Brain pericyte (primary cell): ENCODE results near the gene SYT2.

ENCODE experiments used
- DNase-seq: peaks from one replicate; pipeline ENCODE4 v3.0.0-alpha.2; 2012; ENCODE audit warnings: low read depth, low spot score

The SYT2 gene

DNA sequence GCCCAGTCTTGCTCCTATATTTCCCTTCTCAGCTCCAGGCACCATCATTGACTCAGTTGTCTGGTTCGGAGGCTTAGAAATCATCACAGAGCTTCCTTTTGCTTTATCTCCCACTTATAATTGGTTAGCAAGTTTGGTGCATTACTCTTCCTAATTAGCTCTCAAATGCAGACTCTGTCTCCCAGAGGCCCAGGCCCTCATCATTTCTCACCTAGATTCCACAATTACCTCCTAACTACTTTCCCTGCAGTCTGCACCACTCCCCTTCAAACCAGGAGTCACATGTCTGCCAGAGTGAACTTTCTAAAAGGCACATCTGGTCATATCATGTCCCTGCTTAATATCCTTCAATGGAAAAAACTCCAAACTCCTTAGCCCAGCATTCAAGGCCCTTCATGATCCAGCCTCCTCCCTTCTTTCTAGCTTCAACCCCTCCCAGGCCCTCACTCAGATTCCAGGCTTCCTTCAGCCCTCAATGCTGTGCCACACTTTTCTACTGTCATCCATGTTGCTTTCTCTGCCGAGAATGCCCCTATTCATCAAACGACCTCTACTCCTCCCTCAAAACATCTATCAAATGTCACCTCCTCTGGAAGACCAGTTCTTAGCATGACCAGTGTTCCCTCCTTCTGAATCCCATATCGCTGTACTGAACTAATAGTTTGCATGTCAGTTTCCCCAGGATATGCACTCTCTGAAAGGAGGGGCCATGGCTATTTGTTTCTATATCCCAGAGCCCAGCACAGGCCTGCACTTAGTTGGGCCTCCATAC lies 30.7 kb downstream of the SYT2 start:
- DNase-seq, result no peak

DNA sequence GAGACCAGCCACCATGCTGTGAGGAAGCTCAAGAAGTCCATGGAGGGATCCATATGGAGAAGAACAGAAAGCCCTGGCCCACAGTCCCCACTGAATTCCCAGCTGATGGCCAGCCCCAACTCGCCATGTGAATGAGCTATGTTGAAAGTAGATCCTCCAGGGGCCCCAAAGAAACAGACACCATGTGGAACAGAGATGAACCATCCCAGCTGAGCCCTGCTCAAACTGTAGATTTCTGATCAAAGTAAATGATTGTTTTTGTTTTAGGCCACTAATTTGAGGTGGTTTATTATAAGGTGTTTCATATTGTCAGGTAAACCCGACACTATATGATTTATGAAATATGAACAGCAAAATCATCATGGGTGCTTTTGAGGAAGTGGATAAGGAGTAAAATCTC lies 32.8 kb downstream of the SYT2 start:
- no peak for DNase-seq

DNA sequence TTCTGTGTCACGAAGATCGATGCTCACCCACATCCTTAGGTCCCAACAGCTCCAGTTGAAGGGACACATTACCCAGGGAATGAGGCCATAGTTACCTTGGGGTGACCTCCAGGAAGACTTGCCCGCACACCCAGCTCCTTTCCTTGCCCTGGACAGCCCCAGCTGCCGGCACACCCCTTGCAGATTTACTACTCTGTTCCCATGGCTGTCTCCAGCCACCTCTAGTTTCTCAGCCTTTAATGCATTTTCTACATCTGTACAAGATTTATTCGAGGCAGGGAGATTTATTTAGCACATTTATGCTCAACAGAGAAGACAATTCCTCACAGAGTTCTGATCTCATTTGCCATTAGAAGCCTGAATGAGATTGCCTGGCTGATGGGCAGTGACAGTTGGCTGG lies 36.7 kb downstream of the SYT2 start:
- no peak for DNase-seq

DNA sequence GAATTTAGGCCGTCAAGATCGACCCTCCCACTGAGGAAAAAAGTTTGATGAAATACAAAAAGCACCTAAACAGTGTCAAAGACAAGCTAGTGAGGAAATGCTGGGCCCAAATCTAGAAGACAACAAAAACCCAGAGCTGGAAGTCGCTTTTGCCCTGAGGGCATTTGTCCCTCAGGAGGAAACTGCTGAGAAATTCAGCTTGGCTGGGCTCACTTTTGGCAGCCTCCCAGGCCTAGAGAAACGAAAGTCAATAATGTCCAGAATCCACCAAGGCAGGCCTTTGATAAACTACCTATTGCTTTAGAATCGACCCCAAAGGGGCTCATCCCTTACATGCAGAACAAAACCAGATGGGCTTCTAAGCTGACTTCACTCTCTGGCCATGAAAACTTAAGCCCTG lies 38.9 kb downstream of the SYT2 start:
- no peak for DNase-seq

DNA sequence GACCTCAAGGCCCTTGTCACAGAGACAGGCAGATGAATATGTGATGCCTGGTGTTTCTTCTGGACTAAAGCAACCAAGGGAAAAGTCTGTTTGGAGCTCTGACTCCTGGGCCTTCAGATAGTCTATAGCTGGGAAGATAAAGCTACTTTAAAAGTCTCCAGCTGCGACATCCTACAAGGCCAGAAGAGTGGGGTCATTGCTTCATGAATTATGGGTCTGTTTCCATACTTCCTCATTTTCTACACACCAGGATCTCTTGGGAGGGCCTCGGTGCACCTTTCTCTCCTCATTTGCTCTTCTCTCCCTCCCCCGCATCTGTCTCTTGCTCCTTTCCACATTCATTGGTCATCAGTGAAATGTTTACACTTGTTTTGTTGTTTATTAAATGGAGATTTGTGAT lies 44.8 kb downstream of the SYT2 start:
- no peak for DNase-seq

DNA sequence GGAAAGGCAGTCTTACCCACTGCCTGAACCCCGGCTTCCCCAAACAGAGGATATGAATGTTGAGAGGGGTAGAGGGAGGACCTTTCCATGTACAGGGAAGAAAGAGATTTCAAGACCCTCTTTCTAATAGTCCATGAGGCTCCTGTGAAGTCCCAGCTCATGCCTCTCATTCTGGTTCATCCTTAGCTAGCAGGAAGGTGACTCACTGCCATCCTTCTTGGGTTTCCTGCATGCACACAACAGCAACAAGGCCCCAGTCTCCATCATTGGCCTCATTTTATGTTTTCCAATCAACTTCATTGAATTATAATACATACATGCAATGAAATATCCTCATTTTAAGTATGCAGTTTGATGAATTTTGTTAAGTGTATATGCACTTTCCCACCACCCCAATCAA lies 46.2 kb downstream of the SYT2 start:
- DNase-seq, result no peak

DNA sequence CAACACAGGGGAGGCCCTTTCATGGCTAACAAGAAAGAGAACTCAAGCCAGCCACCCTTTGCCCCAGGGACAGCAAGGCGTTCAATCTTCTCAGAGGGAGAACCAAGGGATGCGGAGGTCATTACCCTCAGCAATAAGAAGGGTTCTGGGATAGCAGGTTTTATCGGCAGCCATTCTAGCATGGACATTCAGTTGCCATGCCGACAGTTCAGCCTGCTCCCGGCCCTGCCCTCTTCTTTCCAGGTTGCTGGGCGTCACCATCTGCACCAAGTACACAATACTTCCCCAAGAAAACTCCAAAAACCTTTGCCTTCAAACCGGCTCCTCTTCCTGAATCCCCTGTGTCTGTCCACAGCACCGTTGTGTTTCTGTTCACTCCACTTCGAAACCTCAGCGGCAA lies 47.1 kb downstream of the SYT2 start:
- no peak for DNase-seq

DNA sequence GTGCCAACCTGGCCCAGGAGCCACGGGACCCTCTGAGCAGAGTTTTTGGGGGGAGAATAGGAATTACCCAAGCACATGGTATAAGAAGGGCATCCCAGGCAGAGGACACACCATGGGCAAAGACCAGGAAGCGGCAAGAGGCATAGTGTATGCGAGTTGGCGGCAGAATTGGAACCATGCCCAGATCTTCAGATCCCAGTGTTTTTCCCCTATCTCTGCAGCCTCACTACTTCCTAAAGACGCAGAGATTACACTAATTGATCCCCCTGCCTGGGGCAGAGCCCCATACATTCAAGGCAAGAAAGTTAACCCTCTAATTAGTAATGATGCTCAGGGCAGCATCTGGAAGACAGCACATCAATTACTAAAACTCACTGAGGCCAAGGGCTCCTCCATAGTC lies 48.2 kb downstream of the SYT2 start:
- DNase-seq, result no peak

DNA sequence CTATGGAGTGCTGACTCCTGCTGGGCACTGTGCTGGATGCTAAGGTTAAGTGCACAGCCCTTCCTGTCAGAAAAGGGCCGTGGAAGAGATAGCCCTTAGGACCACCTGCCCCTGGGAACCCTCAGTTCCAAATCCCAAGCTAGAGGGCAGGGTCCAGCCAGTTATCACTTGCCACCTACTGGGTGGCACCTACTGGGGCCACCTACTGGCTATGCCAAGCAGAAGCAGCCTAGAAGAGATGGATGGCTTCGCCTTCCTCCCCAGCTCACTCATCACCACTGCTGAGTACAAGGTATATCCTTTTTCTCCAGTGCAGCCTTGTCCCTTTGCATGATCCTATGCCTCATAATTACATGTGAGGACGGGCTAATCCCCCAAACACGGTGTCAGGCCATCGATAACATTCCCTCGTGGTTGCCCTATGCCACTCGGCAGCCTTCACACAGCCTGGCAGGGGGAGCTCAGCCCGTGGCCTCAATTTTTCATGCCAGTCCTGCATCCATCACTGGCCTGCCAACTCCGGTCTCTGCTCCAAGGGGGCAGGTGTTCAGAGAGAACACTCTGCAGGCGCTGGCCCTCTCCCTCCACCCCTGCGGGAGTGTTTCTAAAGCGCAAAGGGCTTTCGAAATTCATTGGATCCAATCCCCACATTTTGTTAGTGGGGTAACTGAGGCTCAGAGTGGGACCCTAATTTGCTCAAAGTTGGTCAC lies 49.0 kb downstream of the SYT2 start:
- no peak for DNase-seq

DNA sequence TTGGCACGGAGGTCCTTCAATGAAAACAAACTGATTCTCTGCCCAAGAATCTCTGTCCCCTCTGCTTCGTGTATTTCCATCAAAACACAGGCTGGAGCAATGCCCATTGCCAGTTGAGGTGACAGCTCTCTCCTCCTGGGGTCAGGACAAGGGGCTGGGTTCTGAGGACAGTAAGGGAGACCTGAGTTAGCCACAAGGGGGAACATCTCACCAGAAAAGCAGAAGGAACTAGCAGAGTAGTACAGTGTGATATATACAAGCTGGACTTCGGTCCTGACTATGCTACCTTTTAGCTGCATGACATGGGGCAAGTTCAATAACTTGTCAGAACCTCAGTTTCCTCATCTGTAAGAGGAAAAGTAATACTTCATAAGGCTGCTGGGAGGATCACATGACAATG lies 50.3 kb downstream of the SYT2 start:
- no peak for DNase-seq

DNA sequence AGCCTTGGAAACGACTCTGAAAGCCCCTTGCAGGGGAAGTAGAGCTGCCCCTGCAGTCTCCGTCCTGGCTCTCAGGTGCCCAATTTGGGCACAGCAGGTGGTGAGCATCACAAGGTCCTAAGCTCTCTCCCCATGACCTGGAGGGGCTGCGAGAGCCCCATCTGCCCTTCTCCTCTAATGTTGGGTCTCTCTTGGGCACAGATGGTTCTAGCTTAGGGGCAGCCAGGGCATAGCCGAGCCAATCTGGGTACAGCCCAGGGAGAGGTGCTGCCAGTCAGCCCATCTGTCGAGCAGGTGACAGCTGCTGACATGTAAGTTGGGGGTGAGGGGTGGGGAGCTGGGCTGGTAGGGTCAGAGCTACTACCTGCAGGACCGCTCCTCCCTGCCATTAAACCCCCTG lies 50.7 kb downstream of the SYT2 start:
- DNase-seq, result no peak

DNA sequence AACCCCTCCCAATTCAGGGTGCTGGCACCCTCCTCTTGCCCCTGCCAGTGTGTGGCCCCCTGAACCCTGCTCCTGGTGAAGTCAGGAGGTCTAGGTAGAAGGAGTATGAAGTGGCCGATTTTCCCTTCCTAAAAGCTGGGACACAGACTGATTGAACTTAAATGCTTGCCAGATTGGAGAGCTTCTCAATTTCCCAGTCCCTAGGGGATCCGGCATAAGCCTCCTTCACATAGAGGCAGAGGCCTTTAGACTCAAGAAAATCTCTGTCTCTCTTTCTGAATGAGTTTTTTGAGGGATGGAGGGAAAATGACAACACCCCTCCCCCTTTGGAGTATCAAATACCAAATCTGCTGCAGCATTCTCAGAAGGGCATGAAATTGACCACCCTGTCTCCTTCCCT lies 51.5 kb downstream of the SYT2 start:
- no peak for DNase-seq

DNA sequence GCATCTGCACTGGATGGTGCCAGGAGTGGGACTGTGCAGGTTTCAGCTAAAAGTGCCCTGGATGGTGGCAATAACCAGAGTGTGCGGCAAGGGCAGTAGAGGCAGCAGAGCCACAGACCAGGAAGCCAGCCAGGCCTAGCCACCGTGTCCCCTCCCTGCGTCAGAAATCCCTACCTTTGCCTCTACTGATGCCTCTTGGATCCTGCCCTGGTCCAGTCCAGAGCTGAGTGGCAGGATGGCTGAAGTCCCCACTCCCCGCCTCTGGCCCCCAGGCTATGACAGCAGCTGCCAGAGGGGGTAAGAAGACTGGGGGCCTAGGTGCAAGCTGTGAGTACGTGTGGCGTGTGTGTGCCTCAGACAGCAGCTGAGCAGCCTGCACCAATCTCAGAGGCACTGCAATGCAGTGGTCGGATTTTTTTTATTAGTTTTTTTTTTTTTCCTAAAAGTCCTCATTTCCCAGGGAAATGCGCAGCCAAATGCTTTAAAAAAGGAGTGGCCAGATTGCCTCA lies 51.9 kb downstream of the SYT2 start:
- no peak for DNase-seq

DNA sequence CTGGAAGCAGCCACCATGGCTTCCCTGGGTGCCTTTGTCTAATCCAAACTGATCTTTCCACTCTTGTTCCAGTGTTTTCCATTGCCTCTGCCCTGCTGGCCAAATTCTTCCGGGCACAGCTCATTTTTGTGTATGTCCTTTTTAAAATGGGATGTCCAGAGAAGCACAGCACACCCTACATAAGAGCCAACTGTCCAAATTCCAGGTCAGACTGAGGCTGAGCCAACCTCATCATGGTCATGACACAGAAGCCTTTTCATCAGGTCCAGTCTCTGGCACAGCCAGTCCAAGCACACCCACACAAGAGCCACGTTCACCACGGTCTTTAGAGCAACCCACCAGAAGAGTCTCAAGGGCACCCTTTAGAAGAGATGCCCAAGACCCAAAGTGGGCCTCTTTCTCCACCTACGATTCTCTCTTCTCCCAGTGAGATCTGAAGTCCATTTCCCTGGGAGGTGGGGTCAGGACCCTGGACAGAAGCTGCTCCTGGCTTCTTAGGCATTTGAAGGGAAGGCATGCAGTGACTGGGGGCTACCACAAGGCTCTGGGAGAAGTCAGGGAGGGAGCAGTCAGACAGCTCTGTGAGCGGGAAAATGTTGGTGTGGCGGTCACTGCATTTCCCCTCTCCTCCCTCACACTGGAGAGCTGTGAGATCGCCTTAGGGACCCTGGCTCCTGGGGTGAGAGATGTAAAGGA lies 53.2 kb downstream of the SYT2 start:
- DNase-seq, result no peak

DNA sequence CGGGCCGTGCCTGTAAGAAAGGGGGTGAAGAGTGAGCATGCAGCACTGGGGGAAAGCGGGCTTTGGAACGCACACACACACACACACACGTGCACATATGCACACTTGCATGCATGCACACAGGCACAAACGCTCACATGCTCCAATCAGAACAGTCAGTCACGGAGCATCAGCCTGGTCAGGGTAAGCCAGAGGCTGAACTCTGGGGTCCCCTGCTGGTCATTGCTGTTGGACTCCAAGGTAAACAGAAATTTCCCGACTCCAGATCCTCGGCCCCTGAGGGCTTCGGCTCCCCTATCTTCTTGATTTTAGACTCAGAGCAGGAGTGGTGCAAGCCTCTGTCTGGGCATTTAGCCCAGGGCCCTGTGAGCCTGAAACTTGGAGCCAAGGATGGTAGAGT lies 54.2 kb downstream of the SYT2 start:
- no peak for DNase-seq

DNA sequence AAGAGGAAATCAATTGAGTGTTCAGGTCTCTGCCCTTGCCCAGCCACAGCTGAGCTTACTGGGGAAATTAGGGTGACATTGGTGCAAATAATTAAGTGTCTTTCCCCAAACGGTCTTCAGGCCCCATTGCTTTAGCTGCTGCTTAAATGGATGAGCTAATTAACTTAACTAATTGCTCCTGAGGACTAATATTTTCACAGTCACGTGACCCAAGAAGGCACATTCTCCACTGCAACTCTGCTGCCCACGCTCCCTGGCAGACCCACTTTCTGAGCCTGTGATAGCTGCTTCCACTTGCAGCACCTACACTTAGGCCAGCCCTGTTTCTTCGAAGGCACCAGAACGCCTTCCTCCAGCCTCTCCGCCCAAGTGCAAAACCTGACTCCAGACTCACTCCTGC lies 56.2 kb downstream of the SYT2 start:
- no peak for DNase-seq

DNA sequence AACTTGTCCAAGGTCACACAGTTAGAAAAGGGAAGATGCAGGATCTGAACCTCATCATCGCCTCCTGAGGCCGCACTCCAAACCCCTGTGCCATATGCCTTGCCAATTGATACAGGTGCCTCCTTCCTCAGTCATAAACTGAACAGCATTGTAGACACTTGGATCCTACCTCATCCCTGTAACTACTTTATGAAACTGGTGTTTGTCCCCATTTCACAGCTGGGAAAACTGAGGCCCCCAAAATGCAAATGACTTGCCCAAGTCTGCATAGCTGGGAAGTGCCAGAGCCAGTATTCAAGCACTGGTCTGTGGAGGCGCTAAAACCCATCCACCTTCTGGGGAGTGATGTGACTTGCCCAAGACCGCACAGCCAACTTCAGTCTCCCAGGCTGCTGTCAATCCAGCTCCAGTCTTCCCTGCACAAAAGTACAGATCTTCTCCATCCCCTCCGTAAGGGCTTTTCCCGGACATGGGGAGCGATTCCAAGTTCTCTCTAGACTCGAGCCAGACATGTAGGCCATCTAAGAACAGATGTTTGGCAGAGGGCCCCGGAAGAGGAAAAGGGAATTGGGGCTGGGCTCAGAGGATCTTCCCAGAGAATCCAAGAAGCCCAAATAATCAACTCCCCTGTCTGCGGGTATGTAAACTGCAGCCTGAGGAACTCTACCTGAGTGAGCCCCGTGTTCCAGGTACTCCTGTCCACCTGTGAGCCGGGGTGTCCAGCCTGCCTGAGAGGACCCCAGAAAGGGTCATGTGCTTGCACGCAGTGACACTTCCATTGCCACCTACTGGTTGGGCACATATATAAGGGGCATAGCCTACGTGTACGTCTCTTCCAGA lies 60.5 kb downstream of the SYT2 start:
- DNase-seq, result no peak

DNA sequence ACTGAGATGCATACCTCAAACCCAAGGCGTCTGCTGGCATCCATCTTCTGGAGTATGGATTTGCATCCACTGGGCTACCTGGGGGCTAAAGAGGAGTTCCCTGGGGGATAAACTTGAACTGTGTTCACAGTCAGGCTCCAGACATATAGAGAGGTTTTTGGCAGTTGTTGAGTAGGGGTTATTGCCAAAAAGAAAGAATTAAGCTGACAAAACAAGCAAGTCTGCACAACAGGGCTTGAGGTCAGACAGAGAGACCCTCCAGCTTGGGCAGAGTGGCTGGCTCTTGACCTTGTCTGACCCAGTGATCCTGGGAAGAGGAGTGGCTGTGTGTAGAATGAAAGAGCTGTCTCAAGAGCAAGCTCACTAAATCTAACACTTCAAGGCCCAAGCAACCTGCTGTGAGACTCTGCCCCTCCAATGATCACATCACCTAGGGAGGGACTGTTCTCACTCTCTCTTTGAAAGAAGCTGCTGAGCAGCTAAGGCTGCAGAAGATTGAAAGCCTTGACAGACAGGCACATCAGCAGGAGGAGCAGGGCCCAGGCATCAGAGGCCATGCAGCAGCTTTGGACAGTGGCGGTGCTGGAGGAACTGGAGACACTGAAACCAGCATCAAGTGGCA lies 61.5 kb downstream of the SYT2 start:
- no peak for DNase-seq

DNA sequence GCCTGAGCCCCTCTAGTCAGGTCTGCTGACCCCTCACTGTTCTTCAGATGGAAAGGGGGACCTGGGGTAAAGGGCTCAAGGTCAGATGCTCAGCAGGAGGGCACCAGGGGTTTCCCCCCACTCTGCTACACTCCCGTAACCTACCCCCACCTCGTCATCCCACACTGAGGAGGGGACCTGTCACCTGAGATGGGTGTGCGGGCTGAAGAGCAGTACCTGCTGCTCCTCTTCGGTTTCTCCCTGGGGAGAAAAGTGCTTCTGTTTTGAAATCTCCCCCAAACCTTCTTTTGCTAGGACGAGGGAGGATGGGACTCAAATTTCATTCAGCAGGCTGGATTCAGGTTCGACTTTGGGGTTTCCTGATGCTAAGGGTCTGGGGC lies 65.2 kb downstream of the SYT2 start:
- no peak for DNase-seq

DNA sequence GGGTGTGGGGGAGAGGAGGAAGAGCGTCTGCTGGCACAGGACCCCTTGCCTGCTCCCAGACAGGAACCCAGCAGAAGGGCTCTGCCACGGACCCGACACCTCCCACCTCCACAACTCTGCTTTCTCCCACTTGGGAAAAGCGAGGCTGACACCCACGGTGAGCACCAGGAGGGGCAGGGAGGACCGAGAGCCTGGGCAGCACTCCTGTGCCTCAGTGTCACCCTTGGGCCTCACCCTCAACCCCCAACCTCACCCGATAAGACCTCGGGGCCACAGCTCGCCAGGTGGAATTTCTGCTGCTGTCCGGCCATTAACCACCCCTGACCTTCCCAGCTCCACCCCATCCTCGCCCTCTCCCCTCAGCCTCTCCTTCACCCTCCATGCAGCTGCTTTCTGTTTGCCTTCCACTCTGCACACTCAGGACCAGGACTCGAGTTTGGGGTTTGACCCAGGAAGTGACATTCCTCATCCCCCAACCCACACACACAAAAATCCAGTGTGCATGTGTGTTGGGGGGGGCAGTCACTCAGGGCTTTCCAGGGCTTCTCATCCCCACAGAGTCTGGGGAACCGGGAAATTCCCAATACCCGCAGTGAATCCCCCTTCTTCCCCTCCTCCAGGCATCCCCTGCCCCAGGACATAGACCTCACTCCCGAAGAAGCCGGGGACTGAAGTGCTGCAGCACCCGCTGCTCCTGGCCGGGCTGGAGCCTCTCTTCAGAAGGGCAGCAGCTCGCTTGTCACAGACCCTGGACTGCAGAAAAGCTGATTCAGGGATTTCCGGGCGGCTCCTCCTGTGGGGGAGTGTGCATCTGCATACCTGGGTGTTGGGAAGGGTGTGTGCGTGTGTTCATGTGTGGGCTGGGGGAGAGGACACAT lies 65.8 kb downstream of the SYT2 start:
- DNase-seq, result no peak
